GM18870 (cell line): Measurements from ENCODE around the gene DDO.

Source experiments
- ATAC-seq: cut with Tn5 transposase; IDR thresholded peaks from one replicate; pipeline ENCODE4 v1.9.1; 2021; ENCODE audit warnings: moderate library complexity; ENCODE audit not compliant: unreplicated experiment

DDO gene

DNA sequence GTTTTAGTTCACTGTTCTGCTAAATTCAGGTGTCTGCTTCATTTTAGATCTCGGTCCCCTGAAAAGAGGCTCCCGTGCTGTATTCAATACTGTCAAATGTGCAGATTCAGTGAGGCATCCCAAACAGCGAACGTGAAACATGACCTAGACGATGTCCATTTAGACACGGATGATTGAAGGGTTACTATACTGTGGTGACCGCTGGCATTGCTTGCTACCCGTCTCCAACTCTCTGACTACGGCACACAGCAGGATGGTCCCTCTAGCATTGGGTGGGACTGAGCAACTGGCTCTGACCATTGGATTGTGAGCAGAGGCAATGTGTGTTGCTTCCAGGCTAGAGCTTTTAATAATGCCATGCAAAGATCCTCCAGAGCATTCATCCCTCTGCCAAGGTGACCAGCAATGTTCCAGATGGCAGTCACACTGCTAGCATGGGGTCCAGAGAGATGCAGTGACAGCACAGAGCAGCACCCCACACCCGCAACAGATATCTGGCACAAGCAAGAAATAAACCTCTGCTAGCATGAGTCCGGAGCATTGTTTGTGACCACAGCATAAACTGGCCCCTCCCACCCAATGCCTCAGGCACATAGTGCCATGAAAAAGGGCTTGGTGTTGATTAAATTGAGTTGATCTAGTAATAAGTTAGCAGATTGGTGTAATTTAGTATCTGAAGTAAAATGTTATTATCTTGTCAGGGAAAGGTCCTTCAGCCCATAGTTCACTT, 66.2 kb downstream of the DDO start:
- ATAC-seq, result no peak

DNA sequence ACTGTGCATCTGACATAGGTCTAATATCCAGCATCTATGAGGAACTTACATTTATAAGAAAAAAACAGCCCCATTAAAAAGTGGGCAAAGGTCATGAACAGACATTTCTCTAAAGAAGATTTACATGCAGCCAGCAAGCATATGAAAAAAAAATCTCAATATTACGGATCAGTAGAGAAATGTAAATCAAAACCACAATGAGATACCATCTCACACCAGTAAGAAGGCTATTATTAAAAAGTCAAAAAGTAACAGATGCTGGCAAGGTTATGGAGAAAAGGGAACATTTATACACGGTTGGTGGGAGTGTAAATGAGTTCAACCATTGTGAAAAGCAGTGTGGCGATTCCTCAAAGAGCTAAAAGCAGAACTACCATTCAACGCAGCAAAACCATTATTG, 70.3 kb downstream of the DDO start:
- no peak for ATAC-seq

DNA sequence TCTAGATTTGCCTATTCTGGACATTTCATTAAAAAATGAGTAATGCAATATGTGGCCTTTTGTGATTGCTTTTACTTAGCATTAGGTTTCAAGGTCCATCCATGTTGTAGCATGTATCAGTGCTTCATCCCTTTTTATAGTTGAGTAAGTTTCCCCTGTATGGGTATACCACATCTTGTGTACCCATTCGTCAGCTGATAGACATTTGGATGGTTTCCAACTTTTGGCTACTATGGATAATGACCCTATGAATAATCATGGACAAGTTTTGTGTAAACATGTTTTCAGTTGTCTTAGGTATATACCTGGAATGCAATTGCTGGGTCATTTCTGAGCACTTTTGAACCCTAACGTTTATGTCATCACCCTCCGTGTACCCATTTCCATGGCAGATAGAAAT, 72.6 kb downstream of the DDO start:
- ATAC-seq, result no peak
